Sciatic nerve (tissue), 2 donors: ENCODE results near the gene CCDC88C. TPM values are rescaled to one million over a fixed set of nuclear protein-coding genes. Genes with fewer than 3 reads are reported as not detected.

Experiments
- ATAC-seq: fragments of 200-7000 bp; cut with Tn5 transposase; one replicate; pipeline ENCODE4 v1.9.1; 2020; ENCODE audit warnings: mild to moderate bottlenecking, moderate library complexity
- DNase-seq: peaks from one replicate; pipeline ENCODE4 v3.0.0-alpha.2; 2020; ENCODE audit warnings: low spot score
- intact Hi-C: fragments of 100-400 bp; cut with DNase I; formaldehyde crosslinking; loops from one replicate; pipeline ENCODE4 v1.14.2; 2022
- total RNA-seq: library from RNA; stranded (reverse); fragmentation: NEBNext Ultra II Directional; extraction: Animal tissue kit (Norgen Biotek cat#: 25700); gene quantifications from one replicate; pipeline ENCODE4 v1.2.1, GENCODE V29; 2021
- donor health status: DM: no; HTN: no; CAD: no.
- donor health status: DM: no; HTN: no; CAD: no.

The CCDC88C gene
- total RNA-seq, 1 donor from 2014 or later: 16.2 TPM

- ATAC-seq (no peak), DNase-seq (no peak)
- intact Hi-C loops: no loop called here
Observed at GRCh38 chr14:91337699-91338335, 79.8 kb downstream of the CCDC88C start.

- intact Hi-C loops: no loop called here
- DNase-seq: no peak
Observed at GRCh38 chr14:91336093-91336450, 81.5 kb downstream of the CCDC88C start.

GRCh38 chr14:91335191-91336092 is 82.2 kb downstream of the CCDC88C start:
- no peak for ATAC-seq
- no peak for DNase-seq
- intact Hi-C loops: no loop called here

More at GRCh38 chr14:91336093-91336450, 81.5 kb downstream of the CCDC88C start:
- no peak for ATAC-seq

- ATAC-seq: no peak
- intact Hi-C loops: no loop called here
Observed at GRCh38 chr14:91333650-91334039, 84.0 kb downstream of the CCDC88C start.

GRCh38 chr14:91332986-91333649 is 84.5 kb downstream of the CCDC88C start:
- ATAC-seq (no peak), DNase-seq (no peak)

More at GRCh38 chr14:91333650-91334039, 84.0 kb downstream of the CCDC88C start:
- no peak for DNase-seq

GRCh38 chr14:91332171-91332985 is 85.2 kb downstream of the CCDC88C start:
- no peak for ATAC-seq
- DNase-seq: no peak
- intact Hi-C loops: no loop called here

More at GRCh38 chr14:91332986-91333649, 84.5 kb downstream of the CCDC88C start:
- intact Hi-C loops: no loop called here

GRCh38 chr14:91331721-91332120 is 85.9 kb downstream of the CCDC88C start:
- no peak for ATAC-seq
- intact Hi-C loops: no loop called here
- no peak for DNase-seq

- ATAC-seq: no peak
- no peak for DNase-seq
- intact Hi-C loops: no loop called here
Observed at GRCh38 chr14:91330856-91331255, 86.8 kb downstream of the CCDC88C start.

- DNase-seq (no peak), ATAC-seq (no peak)
- intact Hi-C loops: no loop called here
Observed at GRCh38 chr14:91330096-91330696, 87.4 kb downstream of the CCDC88C start.

GRCh38 chr14:91329486-91330014 is 88.1 kb downstream of the CCDC88C start:
- intact Hi-C loops: no loop called here
- no peak for DNase-seq
- ATAC-seq: no peak

- DNase-seq: no peak
- intact Hi-C loops: no loop called here
- ATAC-seq: no peak
Observed at GRCh38 chr14:91328313-91329050, 89.1 kb downstream of the CCDC88C start.

GRCh38 chr14:91327661-91328312 is 89.8 kb downstream of the CCDC88C start:
- ATAC-seq (no peak), DNase-seq (no peak)
- intact Hi-C loops: no loop called here

GRCh38 chr14:91327250-91327595 is 90.4 kb downstream of the CCDC88C start:
- DNase-seq: no peak
- ATAC-seq: no peak
- intact Hi-C loops: no loop called here

- intact Hi-C loops: no loop called here
- DNase-seq (no peak), ATAC-seq (no peak)
Observed at GRCh38 chr14:91326514-91327249, 90.9 kb downstream of the CCDC88C start.

- DNase-seq (no peak), ATAC-seq (peak; percentile 5)
- intact Hi-C loops: loop anchor here (5.0 kb wide), 2 partner anchors 92 to 467 kb away; partner anchors contain the start of gene CCDC88C
Observed at GRCh38 chr14:91324606-91325575, 92.7 kb downstream of the CCDC88C start.
